GM12878 (cell line): Measurements from ENCODE around the gene OR10H3. TPM values are rescaled to one million over a fixed set of nuclear protein-coding genes. Genes with fewer than 3 reads are reported as not detected.

Experiments
- ATAC-seq: fragments of 200-7000 bp; cut with Tn5 transposase; 3 replicates; pipeline ENCODE4 v1.9.1; 2020; ENCODE audit warnings: mild to moderate bottlenecking, moderate library complexity
- BruUV-seq: library from RNA; stranded (reverse); fragments of 400-500 nt; replicated peaks from 2 replicates; lab custom pipeline; 2021; lab: Mats Ljungman, UMichigan
- CTCF ChIA-PET: fragments of 300-600 bp; sonication (Branson Sonifier 250); formaldehyde crosslinking; extraction: SDS; loops from one replicate; lab custom pipeline; 2021; ENCODE audit warnings: inconsistent platforms; lab: Yijun Ruan, JAX
- POLR2A ChIA-PET: fragments of 350-600 bp; formaldehyde crosslinking; extraction: SDS; loops from one replicate; lab custom pipeline; 2021; ENCODE audit warnings: inconsistent platforms; lab: Charles Lee
- RAD21 ChIA-PET: fragments of 300-600 bp; sonication (Branson Sonifier 250); formaldehyde crosslinking; loops from one replicate; lab custom pipeline; 2023; ENCODE audit warnings: antibody characterized with exemption; ENCODE audit not compliant: unreplicated experiment; lab: Charles Lee
- SMC1A ChIA-PET: fragments of 300-600 bp; sonication (Branson Sonifier 250); formaldehyde crosslinking; loops from one replicate; lab custom pipeline; 2023; ENCODE audit not compliant: unreplicated experiment, uncharacterized antibody; lab: Charles Lee
- DNase-seq: peaks from one replicate; pipeline ENCODE4 v3.0.0-alpha.2; 2011; ENCODE audit warnings: low read depth, low spot score
- FAIRE-seq: peaks from 3 replicates; lab custom pipeline; 2011; peaks lifted over from hg19 to GRCh38; lab: Jason Lieb, UNC
- H2AFZ ChIP-seq: 2 replicates; pipeline ENCODE4 v1.6.0; 2011; ENCODE audit warnings: low read depth, low read length, control low read depth; ENCODE audit not compliant: control insufficient read depth
- H3K27ac ChIP-seq: 2 replicates; pipeline ENCODE4 v1.5.1; 2011; ENCODE audit warnings: control low read depth; ENCODE audit not compliant: control insufficient read depth, insufficient read depth
- H3K27me3 ChIP-seq, 2 experiments: replicated peaks in 1 of 2; 2 replicates each; pipeline versions ENCODE4 v1.6.0 to v1.6.1; 2011; ENCODE audit warnings: low read length in 1 of 2; ENCODE audit not compliant: control insufficient read depth in 2 of 2, insufficient read depth in 2 of 2
- H3K36me3 ChIP-seq, 2 experiments: 2 replicates each; pipeline ENCODE4 v1.5.1; 2011; ENCODE audit warnings: low read length in 1 of 2; ENCODE audit not compliant: control insufficient read depth in 2 of 2, insufficient read depth in 2 of 2
- H3K4me1 ChIP-seq: 2 replicates; pipeline ENCODE4 v1.6.1; 2011; ENCODE audit warnings: mild to moderate bottlenecking, low read length, moderate library complexity, mixed read lengths; ENCODE audit not compliant: control insufficient read depth, insufficient read depth
- H3K4me2 ChIP-seq: 2 replicates; pipeline ENCODE4 v1.6.0; 2011; ENCODE audit warnings: control low read depth; ENCODE audit not compliant: control insufficient read depth, insufficient read depth
- H3K4me3 ChIP-seq: fragments of 200-600 bp; sonication (generic); 2 replicates; pipeline ENCODE4 v1.5.1; 2016
- H3K79me2 ChIP-seq: 2 replicates; pipeline ENCODE4 v1.6.0; 2011; ENCODE audit warnings: low read length; ENCODE audit not compliant: control insufficient read depth, insufficient read depth
- H3K9ac ChIP-seq: 2 replicates; pipeline ENCODE4 v1.8.0; 2011; ENCODE audit warnings: low read length, control low read depth, mixed read lengths; ENCODE audit not compliant: control insufficient read depth, insufficient read depth
- H3K9me3 ChIP-seq: replicated peaks from 3 replicates; pipeline ENCODE4 v1.5.1; 2011; ENCODE audit warnings: mild to moderate bottlenecking, low read length; ENCODE audit not compliant: control insufficient read depth, insufficient read depth
- H4K20me1 ChIP-seq: 2 replicates; pipeline ENCODE4 v1.6.0; 2011; ENCODE audit not compliant: control insufficient read depth, insufficient read depth
- BHLHE40 ChIP-seq, 2 experiments: fragments of 450-650 bp in 1 of 2; IDR thresholded peaks; 2 replicates each; pipeline ENCODE4 v1.6.1; 2011 to 2017; ENCODE audit warnings: low read depth in 2 of 2, borderline replicate concordance in 1 of 2, improper control_type of control experiment in 1 of 2, low read length in 1 of 2, mild to moderate bottlenecking in 1 of 2
- BRCA1 ChIP-seq: IDR thresholded peaks from 2 replicates; pipeline ENCODE4 v1.6.1; 2011; ENCODE audit warnings: low read depth, low read length, improper control_type of control experiment
- CBX5 ChIP-seq: sonication (generic); IDR thresholded peaks from 2 replicates; pipeline ENCODE4 v1.6.1; 2016; ENCODE audit warnings: low read depth, moderate library complexity, mild to moderate bottlenecking, inconsistent platforms
- CHD4 ChIP-seq: fragments of 200-600 bp; sonication (generic); IDR thresholded peaks from 2 replicates; pipeline ENCODE4 v1.6.1; 2016; ENCODE audit warnings: mild to moderate bottlenecking
- DPF2 ChIP-seq: fragments of 450-650 bp; IDR thresholded peaks from 2 replicates; pipeline ENCODE4 v1.6.1; 2017; ENCODE audit warnings: mild to moderate bottlenecking
- GABPA ChIP-seq: IDR thresholded peaks from 2 replicates; pipeline ENCODE4 v1.6.1; 2014; ENCODE audit warnings: antibody characterized with exemption, low read depth, mild to moderate bottlenecking, inconsistent platforms
- KAT2A ChIP-seq: conservative IDR thresholded peaks from 2 replicates; pipeline ENCODE4 v1.6.1; 2011; ENCODE audit warnings: low read depth, low read length; ENCODE audit not compliant: control insufficient read depth
- NFXL1 ChIP-seq: fragments of 450-650 bp; IDR thresholded peaks from 2 replicates; pipeline ENCODE4 v1.6.1; 2017; ENCODE audit warnings: antibody characterized with exemption, mild to moderate bottlenecking, borderline replicate concordance
- PAX5 ChIP-seq: IDR thresholded peaks from 2 replicates; pipeline ENCODE4 v1.6.1; 2011; ENCODE audit warnings: low read depth, low read length, borderline replicate concordance
- SUPT20H ChIP-seq: IDR thresholded peaks from 2 replicates; pipeline ENCODE4 v1.6.1; 2011; ENCODE audit warnings: low read depth, mild to moderate bottlenecking, low read length, moderate library complexity, borderline replicate concordance; ENCODE audit not compliant: control insufficient read depth
- YBX1 ChIP-seq: fragments of 450-650 bp; IDR thresholded peaks from 2 replicates; pipeline ENCODE4 v1.6.1; 2016; ENCODE audit warnings: antibody characterized with exemption
- ZSCAN29 ChIP-seq: fragments of 450-650 bp; IDR thresholded peaks from 2 replicates; pipeline ENCODE4 v1.6.1; 2017; ENCODE audit warnings: mild to moderate bottlenecking, moderate library complexity
- WGBS: methylation state at CpG from one replicate; pipeline ENCODE4 v1.1.6; 2016; ENCODE audit warnings: low lambda C conversion rate; ENCODE audit not compliant: insufficient replicate concordance, insufficient coverage; ENCODE audit errors: missing lambda C conversion rate; 5-methylcytosine and 5-hydroxymethylcytosine counted together
- in situ Hi-C: fragments of 300-500 bp; cut with MboI; formaldehyde crosslinking; loops from 9 replicates; pipeline ENCODE4 v1.14.3; 2018; ENCODE audit warnings: mixed read lengths
- intact Hi-C: fragments of 100-400 bp; cut with micrococcal nuclease; formaldehyde crosslinking; loops from one replicate; pipeline ENCODE4 v1.14.2; 2022; ENCODE audit not compliant: unreplicated experiment
- polyA plus RNA-seq, 11 experiments: library from polyadenylated mRNA; depleted of rRNA in 4 of 11; unstranded in 6 of 11; stranded (reverse) in 5 of 11; fragments of >200 nt; fragmentation: Nextera tagmentation in 4 of 11; fragmentation: Illumina TruSeq in 1 of 11; extraction: Ambion mirVana in 4 of 11; extraction: Trizol in 1 of 11; gene quantifications; 1 replicate in 1 of 11; 2 replicates in 10 of 11; pipeline versions ENCODE4 v1.2.1 to v1.2.3, GENCODE V29; 2011 to 2016; ENCODE audit warnings: inconsistent platforms in 2 of 11, missing spikeins in 2 of 11, low read depth in 1 of 11
- total RNA-seq, 4 experiments: library from RNA; depleted of rRNA in 3 of 4; stranded (reverse); fragments of >200 nt in 3 of 4; fragmentation: Illumina TruSeq in 1 of 4; extraction: Trizol in 1 of 4; gene quantifications; 2 replicates each; pipeline versions ENCODE4 v1.2.1 to v1.2.3, GENCODE V29; 2013 to 2021
- TF ChIP-seq, protein P1 (sequence below): fragments of 450-650 bp; IDR thresholded peaks from 2 replicates; pipeline ENCODE4 v1.6.1; 2017; ENCODE audit warnings: mild to moderate bottlenecking, moderate library complexity
- TF ChIP-seq, protein P2 (sequence below): IDR thresholded peaks from 2 replicates; pipeline ENCODE4 v1.6.1; 2012; ENCODE audit warnings: mild to moderate bottlenecking, low read depth, low read length

Gene OR10H3
- total and polyA plus RNA-seq, 10 of the 15 experiments (the other 5 are each of a cell fraction or from before 2014, with no cell fraction given), result not detected

DNA sequence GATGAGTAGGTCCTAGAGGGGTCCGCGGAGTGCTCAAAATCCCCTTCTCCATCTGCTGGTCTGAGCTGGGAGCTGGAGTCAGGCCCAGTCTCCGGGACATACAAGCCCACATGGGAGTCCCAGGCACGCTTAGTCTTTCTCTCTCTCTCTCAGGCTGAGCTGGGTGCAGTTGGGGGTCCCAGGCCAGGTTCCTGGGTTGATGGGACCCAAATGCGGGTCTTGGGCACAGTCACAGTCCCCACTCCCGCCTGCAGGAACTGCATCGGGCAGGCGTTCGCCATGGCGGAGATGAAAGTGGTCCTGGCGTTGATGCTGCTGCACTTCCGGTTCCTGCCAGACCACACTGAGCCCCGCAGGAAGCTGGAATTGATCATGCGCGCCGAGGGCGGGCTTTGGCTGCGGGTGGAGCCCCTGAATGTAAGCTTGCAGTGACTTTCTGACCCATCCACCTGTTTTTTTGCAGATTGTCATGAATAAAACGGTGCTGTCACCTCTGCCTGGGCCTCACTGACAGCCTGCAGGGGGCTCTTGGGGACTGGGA is 41.1 kb upstream of the OR10H3 start:
- RAD21 ChIA-PET, result no interaction called here

More for the DNA sequence above, 41.1 kb upstream of the OR10H3 start:
- Histone ChIP-seq H3K4me2 (no peak overlapping the region), H3K36me3 (no peaks in the 10 kb centered on the region), H3K79me2 (no peaks in the 10 kb centered on the region), H3K27me3 (no peaks in the 10 kb centered on the region), H3K27ac (no peak overlapping the region), H3K9ac (no peak overlapping the region), H3K4me3 (no peak overlapping the region), H3K4me1 (no peaks in the 10 kb centered on the region), H4K20me1 (no peaks in the 10 kb centered on the region), H2AFZ (no peak overlapping the region), H3K9me3 (no peaks in the 10 kb centered on the region; the same call in 2 of the 3 replicates)
- TF ChIP-seq KAT2A (no peak), YBX1 (no peak), PAX5 (no peak), BRCA1 (no peak), CHD4 (no peak), NFXL1 (no peak), ZSCAN29 (no peak), BHLHE40 (IDR thresholded peaks at IDR 0.05; ENCODE audit: borderline replicate concordance in 1 of 2, low read depth in 2 of 2, low read length in 1 of 2) (no peak), SUPT20H (no peak), CBX5 (no peak), GABPA (no peak), DPF2 (no peak)
- TF ChIP-seq, protein P1, sequence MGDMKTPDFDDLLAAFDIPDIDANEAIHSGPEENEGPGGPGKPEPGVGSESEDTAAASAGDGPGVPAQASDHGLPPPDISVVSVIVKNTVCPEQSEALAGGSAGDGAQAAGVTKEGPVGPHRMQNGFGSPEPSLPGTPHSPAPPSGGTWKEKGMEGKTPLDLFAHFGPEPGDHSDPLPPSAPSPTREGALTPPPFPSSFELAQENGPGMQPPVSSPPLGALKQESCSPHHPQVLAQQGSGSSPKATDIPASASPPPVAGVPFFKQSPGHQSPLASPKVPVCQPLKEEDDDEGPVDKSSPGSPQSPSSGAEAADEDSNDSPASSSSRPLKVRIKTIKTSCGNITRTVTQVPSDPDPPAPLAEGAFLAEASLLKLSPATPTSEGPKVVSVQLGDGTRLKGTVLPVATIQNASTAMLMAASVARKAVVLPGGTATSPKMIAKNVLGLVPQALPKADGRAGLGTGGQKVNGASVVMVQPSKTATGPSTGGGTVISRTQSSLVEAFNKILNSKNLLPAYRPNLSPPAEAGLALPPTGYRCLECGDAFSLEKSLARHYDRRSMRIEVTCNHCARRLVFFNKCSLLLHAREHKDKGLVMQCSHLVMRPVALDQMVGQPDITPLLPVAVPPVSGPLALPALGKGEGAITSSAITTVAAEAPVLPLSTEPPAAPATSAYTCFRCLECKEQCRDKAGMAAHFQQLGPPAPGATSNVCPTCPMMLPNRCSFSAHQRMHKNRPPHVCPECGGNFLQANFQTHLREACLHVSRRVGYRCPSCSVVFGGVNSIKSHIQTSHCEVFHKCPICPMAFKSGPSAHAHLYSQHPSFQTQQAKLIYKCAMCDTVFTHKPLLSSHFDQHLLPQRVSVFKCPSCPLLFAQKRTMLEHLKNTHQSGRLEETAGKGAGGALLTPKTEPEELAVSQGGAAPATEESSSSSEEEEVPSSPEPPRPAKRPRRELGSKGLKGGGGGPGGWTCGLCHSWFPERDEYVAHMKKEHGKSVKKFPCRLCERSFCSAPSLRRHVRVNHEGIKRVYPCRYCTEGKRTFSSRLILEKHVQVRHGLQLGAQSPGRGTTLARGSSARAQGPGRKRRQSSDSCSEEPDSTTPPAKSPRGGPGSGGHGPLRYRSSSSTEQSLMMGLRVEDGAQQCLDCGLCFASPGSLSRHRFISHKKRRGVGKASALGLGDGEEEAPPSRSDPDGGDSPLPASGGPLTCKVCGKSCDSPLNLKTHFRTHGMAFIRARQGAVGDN, result no peak
- TF ChIP-seq, protein P2, sequence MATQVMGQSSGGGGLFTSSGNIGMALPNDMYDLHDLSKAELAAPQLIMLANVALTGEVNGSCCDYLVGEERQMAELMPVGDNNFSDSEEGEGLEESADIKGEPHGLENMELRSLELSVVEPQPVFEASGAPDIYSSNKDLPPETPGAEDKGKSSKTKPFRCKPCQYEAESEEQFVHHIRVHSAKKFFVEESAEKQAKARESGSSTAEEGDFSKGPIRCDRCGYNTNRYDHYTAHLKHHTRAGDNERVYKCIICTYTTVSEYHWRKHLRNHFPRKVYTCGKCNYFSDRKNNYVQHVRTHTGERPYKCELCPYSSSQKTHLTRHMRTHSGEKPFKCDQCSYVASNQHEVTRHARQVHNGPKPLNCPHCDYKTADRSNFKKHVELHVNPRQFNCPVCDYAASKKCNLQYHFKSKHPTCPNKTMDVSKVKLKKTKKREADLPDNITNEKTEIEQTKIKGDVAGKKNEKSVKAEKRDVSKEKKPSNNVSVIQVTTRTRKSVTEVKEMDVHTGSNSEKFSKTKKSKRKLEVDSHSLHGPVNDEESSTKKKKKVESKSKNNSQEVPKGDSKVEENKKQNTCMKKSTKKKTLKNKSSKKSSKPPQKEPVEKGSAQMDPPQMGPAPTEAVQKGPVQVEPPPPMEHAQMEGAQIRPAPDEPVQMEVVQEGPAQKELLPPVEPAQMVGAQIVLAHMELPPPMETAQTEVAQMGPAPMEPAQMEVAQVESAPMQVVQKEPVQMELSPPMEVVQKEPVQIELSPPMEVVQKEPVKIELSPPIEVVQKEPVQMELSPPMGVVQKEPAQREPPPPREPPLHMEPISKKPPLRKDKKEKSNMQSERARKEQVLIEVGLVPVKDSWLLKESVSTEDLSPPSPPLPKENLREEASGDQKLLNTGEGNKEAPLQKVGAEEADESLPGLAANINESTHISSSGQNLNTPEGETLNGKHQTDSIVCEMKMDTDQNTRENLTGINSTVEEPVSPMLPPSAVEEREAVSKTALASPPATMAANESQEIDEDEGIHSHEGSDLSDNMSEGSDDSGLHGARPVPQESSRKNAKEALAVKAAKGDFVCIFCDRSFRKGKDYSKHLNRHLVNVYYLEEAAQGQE, result no peak
- in situ Hi-C loops (no loop called here), intact Hi-C loops (no loop called here)
- no peak for ATAC-seq
- BruUV-seq, result no TSS peak
- ChIA-PET SMC1A (no interaction called here), POLR2A (no interaction called here), CTCF (no interaction called here)
- WGBS, result 29% methylated on average over 19 of the region's 19 CpGs
- FAIRE-seq, result no peak
- no peak for DNase-seq
